ENCODE data around the gene ANXA11.
A peak's percentile ranks its signal among the peaks of the same experiment; 100 is the strongest.

Gene ANXA11

DNA sequence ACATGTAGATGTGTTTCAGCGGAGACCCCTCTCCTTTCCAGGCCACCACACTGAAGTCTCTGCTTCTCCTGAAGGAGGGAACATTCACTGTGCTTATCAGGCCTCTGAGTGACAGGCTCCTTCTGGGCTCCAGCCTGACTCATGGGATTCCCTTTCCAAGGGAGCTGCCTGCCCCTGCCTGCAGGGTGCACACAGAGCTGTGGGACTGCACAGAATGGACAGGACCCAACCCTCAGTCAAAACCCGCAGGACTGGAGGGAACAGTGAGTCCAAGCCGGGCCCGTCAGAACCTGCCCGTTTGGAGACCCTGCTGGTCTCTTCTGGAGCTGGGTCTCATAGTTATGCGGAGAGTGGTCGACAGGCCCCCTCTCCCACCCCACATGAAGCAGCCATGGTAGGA, 40.2 kb downstream of the ANXA11 start:
- Histone ChIP-seq H3K4me3 (no peak overlapping the region; a peak in 1 of 20 replicates), H3K27me3 (no peaks in the 10 kb centered on the region), H3K9me3 (replicated peaks in 1 of 11) (no peaks in the 10 kb centered on the region), H3K36me3 (peaks cover 35 to 80% (median 69%) of the 10 kb centered on the region in 11 experiments; a peak in 21 of 22 replicates), H3K9ac (peak overlapping the region in 7 of 11 experiments; percentile 30 to 79 (median 70); a peak in 13 of 22 replicates), H4K20me1 (peaks cover 0 to 55% (median 38%) of the 10 kb centered on the region in 11 experiments; a peak in 16 of 22 replicates), H3K4me1 (peaks cover 45 to 100% (median 71%) of the 10 kb centered on the region in 10 experiments), H3K4me2 (peak overlapping the region in 10 of 11 experiments; percentile 66 to 93 (median 82); a peak in 19 of 22 replicates), H3K27ac (peak overlapping the region; percentile 62 to 93 (median 87))
- no peak for TF ChIP-seq Cebpa-rat (IDR thresholded peaks at IDR 0.05)

DNA sequence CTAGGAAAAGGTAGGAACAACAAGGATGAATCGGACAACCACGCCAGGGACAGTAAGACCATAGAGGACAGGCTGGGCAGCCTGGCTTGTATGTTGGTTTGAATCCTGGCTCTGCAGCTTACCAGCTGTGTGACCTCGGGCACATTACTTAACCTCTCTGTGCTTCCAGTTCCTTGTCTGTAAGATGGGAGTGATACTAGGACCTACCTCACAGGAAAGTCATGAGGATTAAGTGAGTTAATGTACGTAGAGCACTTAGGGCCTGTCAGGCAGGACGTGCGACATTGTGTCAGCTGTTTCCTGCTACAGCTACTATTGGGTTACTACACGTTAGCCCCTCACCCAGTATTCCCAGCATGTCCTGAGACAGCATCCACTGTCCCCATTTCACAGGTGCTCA, 40.7 kb downstream of the ANXA11 start:
- Histone ChIP-seq H3K4me1 (peaks cover 49 to 100% (median 72%) of the 10 kb centered on the region in 10 experiments), H3K4me3 (no peak overlapping the region), H3K27me3 (no peaks in the 10 kb centered on the region), H3K36me3 (peaks cover 35 to 82% (median 69%) of the 10 kb centered on the region in 11 experiments; a peak in 21 of 22 replicates), H3K9ac (peak overlapping the region in 5 of 11 experiments; percentile 42 to 79 (median 70); a peak in 6 of 22 replicates), H3K4me2 (peak overlapping the region in 7 of 11 experiments; percentile 70 to 93 (median 87); a peak in 13 of 22 replicates), H3K27ac (peak overlapping the region in 10 of 11 experiments; percentile 79 to 93 (median 89); a peak in 20 of 22 replicates), H4K20me1 (peaks cover 0 to 49% (median 34%) of the 10 kb centered on the region in 11 experiments; a peak in 16 of 22 replicates), H3K9me3 (replicated peaks in 1 of 11) (no peaks in the 10 kb centered on the region)
- no peak for TF ChIP-seq Cebpa-rat (IDR thresholded peaks at IDR 0.05)

DNA sequence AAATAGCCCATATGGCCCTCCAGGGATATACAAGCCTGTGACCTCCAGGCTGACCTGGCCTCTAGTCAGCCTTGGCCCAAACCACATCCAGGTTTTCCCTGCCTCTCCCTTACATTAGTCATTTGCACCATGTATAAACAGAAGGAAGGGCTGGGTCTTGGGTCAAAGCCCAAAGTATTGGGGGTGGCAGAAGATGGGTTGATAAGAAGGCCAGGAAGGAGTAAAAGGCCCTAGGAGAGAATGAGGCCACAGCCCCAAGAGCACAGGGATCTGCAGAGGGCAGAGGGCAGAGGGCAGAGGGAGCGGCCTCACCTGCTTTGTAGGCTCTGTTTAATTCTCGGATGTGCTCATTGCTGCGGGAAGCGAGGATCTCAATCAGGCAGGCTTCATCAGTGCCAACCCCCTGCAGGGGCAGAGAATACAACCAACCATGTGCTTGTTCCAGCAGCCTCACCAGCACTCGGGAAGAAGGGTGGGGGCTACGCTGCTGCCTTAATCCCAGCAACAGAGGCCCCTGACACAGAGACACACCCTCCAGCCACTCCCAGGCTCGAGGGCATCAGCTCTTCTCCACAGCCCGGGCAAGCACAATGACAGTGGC, 41.5 kb downstream of the ANXA11 start:
- H3K36me3 ChIP-seq: peaks cover 35 to 82% (median 67%) of the 10 kb centered on the region in 11 experiments; a peak in 21 of 22 replicates
- H3K27ac ChIP-seq: peak overlapping the region in 7 of 11 experiments; percentile 5 to 93 (median 83); a peak in 10 of 22 replicates
- H3K9me3 ChIP-seq (replicated peaks in 1 of 11): no peaks in the 10 kb centered on the region
- H3K4me1 ChIP-seq: peaks cover 52 to 100% (median 72%) of the 10 kb centered on the region in 10 experiments
- H3K4me2 ChIP-seq: peak overlapping the region in 3 of 11 experiments; percentile 51 to 90 (median 74); a peak in 4 of 22 replicates
- no peaks in the 10 kb centered on the region for H3K27me3 ChIP-seq
- TF ChIP-seq Cebpa-rat (IDR thresholded peaks at IDR 0.05): no peak
- no peak overlapping the region for H3K4me3 ChIP-seq
- peaks cover 0 to 45% (median 31%) of the 10 kb centered on the region in 11 experiments; a peak in 14 of 22 replicates for H4K20me1 ChIP-seq
- H3K9ac ChIP-seq: no peak overlapping the region

DNA sequence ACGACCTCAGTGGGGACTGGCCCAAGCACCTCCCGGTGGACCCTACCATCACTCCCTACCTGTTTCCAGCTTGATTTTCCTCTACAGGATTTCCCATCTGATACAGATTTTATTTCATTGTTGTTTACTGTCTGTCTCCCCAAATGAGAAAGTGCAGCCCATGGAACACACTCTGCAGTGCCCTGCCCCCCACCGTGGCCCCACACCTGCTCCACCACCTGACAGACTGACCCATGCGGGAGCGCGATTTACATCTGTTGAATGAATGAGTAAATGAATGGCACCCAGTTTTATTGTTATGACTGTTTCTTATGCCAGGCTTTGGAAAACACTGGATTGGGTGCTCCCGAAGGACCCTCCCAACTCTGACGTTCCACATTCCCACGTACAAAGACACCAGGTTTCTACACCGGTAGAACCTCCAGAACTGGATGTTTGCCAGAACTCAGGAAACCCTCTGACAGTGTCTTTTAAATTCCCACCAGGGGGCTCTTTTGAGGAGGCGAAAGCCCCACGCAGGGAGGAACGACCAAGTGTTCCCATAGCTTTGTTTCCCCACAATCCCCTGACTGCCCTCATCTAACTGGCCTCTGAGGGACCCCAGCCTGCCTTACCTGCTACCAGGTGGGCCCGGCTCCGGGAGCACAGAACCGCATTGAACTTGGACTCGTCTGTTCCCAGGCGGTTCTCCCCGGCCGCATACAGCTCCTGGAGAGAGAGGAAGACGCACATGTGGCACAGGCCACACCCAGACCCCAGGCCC, 43.8 kb downstream of the ANXA11 start:
- no peak for TF ChIP-seq Cebpa-rat (IDR thresholded peaks at IDR 0.05)
- Histone ChIP-seq H3K9ac (peak overlapping the region in 4 of 11 experiments; percentile 4 to 42 (median 20); a peak in 4 of 22 replicates), H3K27me3 (no peaks in the 10 kb centered on the region), H3K9me3 (replicated peaks in 1 of 11) (no peaks in the 10 kb centered on the region), H3K27ac (peak overlapping the region in 5 of 11 experiments; percentile 3 to 38 (median 12); a peak in 5 of 22 replicates), H3K4me3 (no peak overlapping the region), H3K4me2 (peak overlapping the region in 5 of 11 experiments; percentile 1 to 89 (median 82); a peak in 8 of 22 replicates), H3K36me3 (peaks cover 51 to 87% (median 79%) of the 10 kb centered on the region in 11 experiments), H4K20me1 (peaks cover 0 to 44% (median 10%) of the 10 kb centered on the region in 11 experiments; a peak in 10 of 22 replicates), H3K4me1 (peaks cover 42 to 100% (median 66%) of the 10 kb centered on the region in 10 experiments)

DNA sequence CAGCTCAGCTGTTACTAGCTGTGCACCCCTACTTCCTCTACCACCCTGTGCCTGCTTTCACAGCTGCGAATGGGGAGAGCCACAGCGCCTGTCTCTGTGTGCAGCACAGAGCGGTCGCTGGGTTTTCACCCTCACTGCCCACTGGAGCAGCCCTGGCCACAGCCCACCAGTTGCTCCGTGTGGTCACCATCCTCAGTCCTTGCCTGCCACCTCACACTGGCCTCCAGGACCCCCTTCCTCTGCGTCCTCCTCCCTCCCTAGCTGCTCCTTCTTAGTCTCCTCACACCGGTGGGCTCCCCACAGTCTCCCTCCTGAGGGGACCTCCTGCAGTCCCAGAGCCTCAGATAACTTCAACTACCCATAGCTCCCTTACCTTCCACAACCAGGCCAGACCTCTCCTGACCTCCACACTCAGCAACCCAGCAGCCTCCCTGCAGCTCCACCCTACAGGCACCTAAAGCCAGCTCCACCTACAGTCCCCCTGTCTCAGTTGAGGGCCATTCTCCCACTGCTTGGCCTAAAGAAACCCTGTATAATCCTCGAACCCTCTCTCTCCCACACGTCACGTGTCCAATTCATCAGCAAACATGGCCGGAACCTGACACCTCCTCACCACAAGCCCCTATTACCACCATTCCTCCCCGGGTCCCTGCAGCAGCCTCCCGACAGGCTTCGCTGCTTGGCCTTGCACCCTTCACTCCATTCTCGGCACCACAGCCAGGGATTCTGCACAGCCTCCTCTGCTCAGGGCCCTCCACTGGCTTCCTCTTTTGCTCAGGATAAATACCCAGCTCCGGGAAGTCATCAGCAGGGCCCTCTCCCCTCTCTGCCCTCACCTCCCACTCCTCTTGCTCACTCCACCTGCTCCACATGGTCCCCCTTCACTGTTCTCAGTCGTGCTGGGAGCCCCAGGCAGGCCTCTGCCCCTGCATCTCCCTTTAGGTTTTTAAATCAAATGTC, 44.7 kb downstream of the ANXA11 start:
- no peak for TF ChIP-seq Cebpa-rat (IDR thresholded peaks at IDR 0.05)
- Histone ChIP-seq H4K20me1 (peaks cover 0 to 44% (median 10%) of the 10 kb centered on the region in 11 experiments; a peak in 8 of 22 replicates), H3K4me2 (peak overlapping the region in 6 of 11 experiments; percentile 10 to 89 (median 62); a peak in 8 of 22 replicates), H3K27me3 (no peaks in the 10 kb centered on the region), H3K27ac (peak overlapping the region in 4 of 11 experiments; percentile 1 to 51 (median 19); a peak in 6 of 22 replicates), H3K9ac (peak overlapping the region in 3 of 11 experiments; percentile 4 to 42 (median 19); a peak in 4 of 22 replicates), H3K36me3 (peaks cover 59 to 95% (median 88%) of the 10 kb centered on the region in 11 experiments), H3K9me3 (replicated peaks in 1 of 11) (no peaks in the 10 kb centered on the region), H3K4me3 (no peak overlapping the region), H3K4me1 (peaks cover 34 to 99% (median 57%) of the 10 kb centered on the region in 10 experiments)

DNA sequence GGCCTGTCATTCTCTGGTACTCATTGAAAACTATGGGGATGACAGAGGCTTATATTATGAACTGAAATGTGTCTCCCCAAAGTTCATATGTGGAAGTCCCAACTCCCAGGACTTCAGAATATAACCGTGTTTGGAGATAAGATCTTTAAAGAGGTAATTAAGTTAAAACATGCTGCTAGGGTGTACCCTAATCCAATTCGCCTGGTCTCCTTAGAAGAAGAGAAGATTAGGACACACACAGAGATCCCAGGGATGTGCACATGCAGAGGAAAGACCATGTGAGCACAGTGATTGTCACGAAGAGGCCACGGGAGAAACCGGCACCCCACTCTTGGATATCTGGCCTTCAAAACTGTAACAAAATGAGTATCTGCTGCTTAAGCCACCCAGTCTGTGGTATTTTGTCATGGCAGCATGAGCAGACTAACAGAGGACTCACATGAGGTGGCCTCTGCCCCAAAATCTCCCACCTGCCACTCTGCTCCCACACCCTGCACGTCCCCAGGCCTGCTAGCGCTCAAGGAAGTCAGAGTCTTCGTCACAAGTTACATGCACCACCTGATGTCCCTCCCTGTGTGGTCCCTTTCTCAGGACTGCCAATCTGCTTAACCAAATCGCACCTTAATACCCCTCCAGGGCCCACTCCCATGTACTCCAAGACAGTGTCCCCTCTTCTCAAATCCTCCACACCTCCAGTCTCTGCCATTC, 46.0 kb downstream of the ANXA11 start:
- no peak for TF ChIP-seq Cebpa-rat (IDR thresholded peaks at IDR 0.05)
- Histone ChIP-seq H3K9ac (peak overlapping the region in 5 of 11 experiments; percentile 8 to 47 (median 32); a peak in 6 of 22 replicates), H3K4me2 (peak overlapping the region; percentile 73 to 92 (median 82)), H3K27ac (peak overlapping the region; percentile 18 to 61 (median 46); a peak in 18 of 22 replicates), H4K20me1 (peaks cover 0 to 44% (median 10%) of the 10 kb centered on the region in 11 experiments; a peak in 8 of 22 replicates), H3K4me3 (peak overlapping the region in 1 of 10 experiments; percentile 17; a peak in 2 of 20 replicates), H3K27me3 (no peaks in the 10 kb centered on the region), H3K4me1 (peaks cover 25 to 86% (median 46%) of the 10 kb centered on the region in 10 experiments), H3K36me3 (peaks cover 68 to 97% (median 89%) of the 10 kb centered on the region in 11 experiments), H3K9me3 (replicated peaks in 1 of 11) (no peaks in the 10 kb centered on the region)

DNA sequence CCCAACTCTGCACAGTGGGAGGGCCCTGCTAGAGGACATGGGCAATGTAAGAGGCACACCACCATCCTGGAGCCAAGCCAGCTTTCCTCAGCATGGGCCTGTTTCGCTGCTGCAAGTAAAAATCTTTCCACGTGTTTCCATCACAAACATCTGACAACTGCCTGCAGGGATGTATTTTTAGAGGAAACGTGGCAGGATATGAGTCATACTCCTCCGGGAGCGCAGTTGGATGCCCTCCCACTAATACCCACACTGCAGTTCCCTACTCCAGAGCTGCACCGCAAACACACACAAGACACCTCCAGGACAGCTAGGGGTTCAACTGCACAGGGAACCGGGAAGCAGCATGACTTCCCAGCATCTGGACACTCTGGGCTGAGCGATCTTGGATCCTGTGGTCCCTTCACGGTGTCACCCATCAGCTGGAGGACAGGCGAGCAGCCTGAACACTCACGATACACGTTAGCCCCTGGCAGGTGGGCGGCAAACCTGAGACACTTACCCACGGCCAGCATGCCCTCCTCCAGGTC, 46.7 kb downstream of the ANXA11 start:
- no peak for TF ChIP-seq Cebpa-rat (IDR thresholded peaks at IDR 0.05)
- no peaks in the 10 kb centered on the region for H3K9me3 ChIP-seq (replicated peaks in 1 of 11)
- H3K4me3 ChIP-seq: peak overlapping the region in 2 of 10 experiments; percentile 0 to 17; a peak in 2 of 20 replicates
- peak overlapping the region; percentile 73 to 92 (median 82) for H3K4me2 ChIP-seq
- H3K27me3 ChIP-seq: no peaks in the 10 kb centered on the region
- H3K9ac ChIP-seq: peak overlapping the region in 9 of 11 experiments; percentile 13 to 47 (median 30); a peak in 11 of 22 replicates
- peaks cover 68 to 97% (median 89%) of the 10 kb centered on the region in 11 experiments for H3K36me3 ChIP-seq
- peaks cover 25 to 79% (median 46%) of the 10 kb centered on the region in 10 experiments for H3K4me1 ChIP-seq
- H3K27ac ChIP-seq: peak overlapping the region; percentile 29 to 61 (median 53); a peak in 21 of 22 replicates
- peaks cover 0 to 44% (median 10%) of the 10 kb centered on the region in 11 experiments; a peak in 8 of 22 replicates for H4K20me1 ChIP-seq
